ENCODE measurements around the gene PSMD2. TPM values are rescaled to one million over a fixed set of nuclear protein-coding genes. Genes with fewer than 3 reads are reported as not detected.
A peak's percentile ranks its signal among the peaks of the same experiment; 100 is the strongest.

PSMD2 gene
- total RNA-seq, 1 donor from 2014 or later = 232 TPM

GRCh38 chr3:184296616-184297015 lies 2.4 kb upstream of the PSMD2 start:
- no peak for DNase-seq (ENCODE audit: low spot score in 2 of 2, unreplicated experiment in 2 of 2)
- H3K9me3 Mint-ChIP-seq = no peaks in the 10 kb centered on the region
- peaks cover 7% of the 10 kb centered on the region for H3K36me3 Mint-ChIP-seq
- no peak for TF ChIP-seq CTCF (IDR thresholded peaks at IDR 0.05; ENCODE audit: unreplicated experiment)
- H3K27me3 Mint-ChIP-seq (ENCODE audit: low read depth) = peaks cover 13% of the 10 kb centered on the region
- peaks cover 14% of the 10 kb centered on the region for H3K4me1 Mint-ChIP-seq
- no peak overlapping the region for H3K4me3 Mint-ChIP-seq
- no peak overlapping the region for H3K27ac Mint-ChIP-seq

- Mint-ChIP-seq H3K9me3 (no peaks in the 10 kb centered on the region), H3K27me3 (ENCODE audit: low read depth) (peaks cover 4% of the 10 kb centered on the region), H3K36me3 (peaks cover 26% of the 10 kb centered on the region), H3K4me1 (peaks cover 14% of the 10 kb centered on the region), H3K27ac (peak overlapping the region; percentile 98), H3K4me3 (peak overlapping the region; percentile 98)
- TF ChIP-seq CTCF (IDR thresholded peaks at IDR 0.05; ENCODE audit: unreplicated experiment) = no peak
- no peak for DNase-seq (ENCODE audit: low spot score in 2 of 2, unreplicated experiment in 2 of 2)
Measured at GRCh38 chr3:184299488-184300377, 692 bp downstream of the PSMD2 start.

- peaks cover 28% of the 10 kb centered on the region for H3K36me3 Mint-ChIP-seq
- no peak for TF ChIP-seq CTCF (IDR thresholded peaks at IDR 0.05; ENCODE audit: unreplicated experiment)
- DNase-seq (ENCODE audit: low spot score in 2 of 2, unreplicated experiment in 2 of 2) = no peak
- H3K27me3 Mint-ChIP-seq (ENCODE audit: low read depth) = no peaks in the 10 kb centered on the region
- H3K27ac Mint-ChIP-seq = peak overlapping the region; percentile 98
- no peaks in the 10 kb centered on the region for H3K9me3 Mint-ChIP-seq
- peak overlapping the region; percentile 98 for H3K4me3 Mint-ChIP-seq
- H3K4me1 Mint-ChIP-seq = peaks cover 14% of the 10 kb centered on the region
Measured at GRCh38 chr3:184300378-184300720, 1.3 kb downstream of the PSMD2 start.

- Mint-ChIP-seq H3K27me3 (ENCODE audit: low read depth) (no peaks in the 10 kb centered on the region), H3K4me1 (peaks cover 3% of the 10 kb centered on the region), H3K9me3 (no peaks in the 10 kb centered on the region), H3K36me3 (peaks cover 66% of the 10 kb centered on the region), H3K27ac (no peak overlapping the region), H3K4me3 (no peak overlapping the region)
- DNase-seq (ENCODE audit: low spot score in 2 of 2, unreplicated experiment in 2 of 2) = no peak
- peak; percentile 38 for TF ChIP-seq CTCF (IDR thresholded peaks at IDR 0.05; ENCODE audit: unreplicated experiment)
Measured at GRCh38 chr3:184305577-184305976, 6.5 kb downstream of the PSMD2 start.

GRCh38 chr3:184306341-184306972 lies 7.4 kb downstream of the PSMD2 start:
- H3K9me3 Mint-ChIP-seq = no peaks in the 10 kb centered on the region
- H3K27ac Mint-ChIP-seq = no peak overlapping the region
- peaks cover 61% of the 10 kb centered on the region for H3K36me3 Mint-ChIP-seq
- no peaks in the 10 kb centered on the region for H3K4me1 Mint-ChIP-seq
- H3K4me3 Mint-ChIP-seq = no peak overlapping the region
- no peak for TF ChIP-seq CTCF (IDR thresholded peaks at IDR 0.05; ENCODE audit: unreplicated experiment)
- DNase-seq (ENCODE audit: low spot score in 2 of 2, unreplicated experiment in 2 of 2) = no peak
- no peaks in the 10 kb centered on the region for H3K27me3 Mint-ChIP-seq (ENCODE audit: low read depth)

Data from mesothelial cell of epicardium (in vitro differentiated cells).